ENCODE measurements around the gene SRP54.

The SRP54 gene

DNA sequence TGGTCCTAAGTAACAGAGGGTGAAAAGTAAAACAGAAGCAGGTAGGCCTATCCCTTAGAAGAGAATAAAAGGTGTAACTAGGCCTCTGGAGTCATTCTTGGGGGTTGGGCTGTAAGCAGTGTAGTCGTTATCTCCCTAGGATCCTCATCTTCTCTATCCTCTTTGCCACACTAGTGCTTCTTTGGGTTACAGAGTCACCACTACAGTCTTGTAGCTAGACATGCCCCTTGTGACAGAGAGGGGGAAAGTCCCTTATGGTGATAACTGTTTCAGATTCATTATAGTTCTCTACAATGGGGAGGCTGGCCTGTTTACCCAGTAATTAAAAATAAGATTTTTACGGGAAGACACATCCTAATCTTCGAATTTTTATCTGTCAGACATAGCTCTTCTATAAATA is 16.4 kb upstream of the SRP54 start:
- peak; percentile 44 for DNase-seq (ENCODE audit: low read depth)
- H3K4me3 ChIP-seq (ENCODE audit: low read depth, low read length) = no peak overlapping the region
- TF ChIP-seq, protein P1, sequence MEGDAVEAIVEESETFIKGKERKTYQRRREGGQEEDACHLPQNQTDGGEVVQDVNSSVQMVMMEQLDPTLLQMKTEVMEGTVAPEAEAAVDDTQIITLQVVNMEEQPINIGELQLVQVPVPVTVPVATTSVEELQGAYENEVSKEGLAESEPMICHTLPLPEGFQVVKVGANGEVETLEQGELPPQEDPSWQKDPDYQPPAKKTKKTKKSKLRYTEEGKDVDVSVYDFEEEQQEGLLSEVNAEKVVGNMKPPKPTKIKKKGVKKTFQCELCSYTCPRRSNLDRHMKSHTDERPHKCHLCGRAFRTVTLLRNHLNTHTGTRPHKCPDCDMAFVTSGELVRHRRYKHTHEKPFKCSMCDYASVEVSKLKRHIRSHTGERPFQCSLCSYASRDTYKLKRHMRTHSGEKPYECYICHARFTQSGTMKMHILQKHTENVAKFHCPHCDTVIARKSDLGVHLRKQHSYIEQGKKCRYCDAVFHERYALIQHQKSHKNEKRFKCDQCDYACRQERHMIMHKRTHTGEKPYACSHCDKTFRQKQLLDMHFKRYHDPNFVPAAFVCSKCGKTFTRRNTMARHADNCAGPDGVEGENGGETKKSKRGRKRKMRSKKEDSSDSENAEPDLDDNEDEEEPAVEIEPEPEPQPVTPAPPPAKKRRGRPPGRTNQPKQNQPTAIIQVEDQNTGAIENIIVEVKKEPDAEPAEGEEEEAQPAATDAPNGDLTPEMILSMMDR (IDR thresholded peaks at IDR 0.05; ENCODE audit: insufficient read depth, low read depth, low read length, missing control alignments) = no peak

DNA sequence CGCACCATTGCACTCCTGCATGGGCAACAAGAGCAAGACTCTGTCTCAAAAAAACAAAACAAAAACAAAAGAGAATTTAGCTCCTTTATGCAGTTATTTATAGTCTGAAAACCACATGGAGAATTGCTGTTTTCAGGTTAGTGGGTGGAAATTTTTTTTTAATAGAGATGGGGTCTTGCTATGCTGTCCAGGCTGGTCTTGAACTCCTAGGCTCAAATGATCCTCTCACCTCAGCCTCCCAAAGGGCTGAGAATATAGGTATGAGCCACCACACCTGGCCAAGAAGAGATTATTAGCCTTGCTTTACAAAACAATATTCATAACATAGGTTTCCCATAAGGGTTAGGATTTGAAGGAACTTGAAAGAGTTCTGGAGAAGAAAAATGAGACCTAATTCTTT is 12.1 kb upstream of the SRP54 start:
- TF ChIP-seq, protein P1 (IDR thresholded peaks at IDR 0.05; ENCODE audit: insufficient read depth, low read depth, low read length, missing control alignments) = no peak
- no peak for DNase-seq (ENCODE audit: low read depth)
- no peak overlapping the region for H3K4me3 ChIP-seq (ENCODE audit: low read depth, low read length)

DNA sequence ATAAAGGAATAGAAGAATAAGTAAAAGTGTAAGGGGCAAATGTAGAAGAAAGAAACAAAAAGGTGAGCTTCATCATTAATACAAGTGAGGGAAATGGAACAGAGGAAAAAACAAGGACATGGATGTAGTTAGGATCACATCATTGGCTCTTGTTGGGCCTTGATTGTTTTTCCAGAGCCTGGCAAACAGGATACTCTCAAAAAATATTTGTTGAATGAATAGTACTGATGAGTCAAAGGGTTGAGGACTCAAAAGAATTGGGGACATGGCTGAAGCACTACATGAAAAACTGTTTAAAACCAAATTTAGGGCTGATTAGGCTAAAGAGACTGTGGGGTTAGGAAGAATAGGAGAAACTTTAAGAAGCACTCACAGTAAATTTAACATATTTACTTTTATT is 11.4 kb upstream of the SRP54 start:
- TF ChIP-seq, protein P1 (IDR thresholded peaks at IDR 0.05; ENCODE audit: insufficient read depth, low read depth, low read length, missing control alignments) = no peak
- DNase-seq (ENCODE audit: low read depth) = no peak
- H3K4me3 ChIP-seq (ENCODE audit: low read depth, low read length) = no peak overlapping the region

DNA sequence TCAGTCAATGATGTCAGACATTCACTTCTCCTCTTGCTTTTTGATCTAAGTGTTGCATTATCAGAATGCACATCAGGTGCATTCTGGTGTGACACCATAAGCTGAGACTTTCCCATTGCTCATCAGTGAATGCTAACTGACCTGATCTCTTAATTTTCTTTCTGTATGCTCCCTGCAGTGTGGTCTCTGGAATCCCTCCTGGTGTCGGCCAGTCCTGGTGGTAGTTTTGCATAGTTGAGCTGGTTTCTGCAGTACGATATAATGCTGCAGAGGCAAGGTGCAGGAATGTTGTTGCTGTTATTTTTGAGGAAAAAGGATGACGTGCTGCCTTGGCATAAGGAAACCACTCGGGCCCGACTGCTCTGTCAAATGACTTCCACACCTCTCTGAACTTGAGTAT is 11.0 kb upstream of the SRP54 start:
- no peak overlapping the region for H3K4me3 ChIP-seq (ENCODE audit: low read depth, low read length)
- TF ChIP-seq, protein P1 (IDR thresholded peaks at IDR 0.05; ENCODE audit: insufficient read depth, low read depth, low read length, missing control alignments) = no peak
- DNase-seq (ENCODE audit: low read depth) = no peak

DNA sequence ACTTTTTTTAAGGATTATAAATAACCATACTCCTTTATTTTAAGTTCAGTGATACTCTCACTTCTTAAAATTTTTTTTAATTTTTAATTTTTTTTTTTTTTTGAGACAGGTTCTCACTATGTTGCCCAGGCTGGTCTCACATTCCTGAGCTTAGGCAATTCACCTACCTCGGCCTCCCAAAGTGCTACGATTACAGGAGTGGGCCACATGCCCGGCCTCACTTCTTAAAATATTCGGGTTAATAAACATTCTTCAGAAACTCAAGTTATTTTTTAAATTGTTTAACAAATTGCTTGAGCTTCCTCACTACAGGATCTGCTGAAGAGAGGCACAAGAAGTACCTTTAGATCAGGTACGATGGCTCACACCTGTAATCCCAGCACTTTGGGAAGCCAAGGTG is 4.3 kb upstream of the SRP54 start:
- H3K4me3 ChIP-seq (ENCODE audit: low read depth, low read length) = no peak overlapping the region
- DNase-seq (ENCODE audit: low read depth) = no peak
- TF ChIP-seq, protein P1 (IDR thresholded peaks at IDR 0.05; ENCODE audit: insufficient read depth, low read depth, low read length, missing control alignments) = no peak

DNA sequence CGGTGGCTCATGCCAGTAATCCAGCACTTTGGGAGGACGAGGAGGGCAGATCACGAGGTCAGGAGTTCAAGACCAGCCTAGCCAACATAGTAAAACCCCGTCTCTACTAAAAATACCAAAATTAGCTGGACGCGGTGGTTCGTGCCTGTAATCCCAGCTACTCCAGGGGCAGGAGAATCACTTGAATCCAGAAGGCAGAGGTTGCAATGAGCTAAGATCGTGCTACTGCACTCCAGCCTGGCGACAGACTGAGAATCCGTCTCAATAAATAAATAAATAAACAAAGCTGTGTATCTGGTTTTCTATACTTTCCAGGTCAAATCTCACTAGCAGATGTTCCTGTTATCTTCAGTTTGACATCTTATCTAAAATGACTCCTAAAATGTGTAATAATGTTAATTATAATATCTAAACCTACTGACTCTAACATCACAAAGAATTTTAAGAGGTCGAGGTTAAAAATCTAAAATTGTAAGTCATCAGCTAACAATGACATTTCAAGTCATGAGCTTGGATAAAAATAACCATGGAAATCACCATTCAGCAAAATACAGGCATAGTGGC is 2.4 kb upstream of the SRP54 start:
- TF ChIP-seq, protein P1 (IDR thresholded peaks at IDR 0.05; ENCODE audit: insufficient read depth, low read depth, low read length, missing control alignments) = no peak
- peak overlapping the region; percentile 82 for H3K4me3 ChIP-seq (ENCODE audit: low read depth, low read length)
- DNase-seq (ENCODE audit: low read depth) = no peak

DNA sequence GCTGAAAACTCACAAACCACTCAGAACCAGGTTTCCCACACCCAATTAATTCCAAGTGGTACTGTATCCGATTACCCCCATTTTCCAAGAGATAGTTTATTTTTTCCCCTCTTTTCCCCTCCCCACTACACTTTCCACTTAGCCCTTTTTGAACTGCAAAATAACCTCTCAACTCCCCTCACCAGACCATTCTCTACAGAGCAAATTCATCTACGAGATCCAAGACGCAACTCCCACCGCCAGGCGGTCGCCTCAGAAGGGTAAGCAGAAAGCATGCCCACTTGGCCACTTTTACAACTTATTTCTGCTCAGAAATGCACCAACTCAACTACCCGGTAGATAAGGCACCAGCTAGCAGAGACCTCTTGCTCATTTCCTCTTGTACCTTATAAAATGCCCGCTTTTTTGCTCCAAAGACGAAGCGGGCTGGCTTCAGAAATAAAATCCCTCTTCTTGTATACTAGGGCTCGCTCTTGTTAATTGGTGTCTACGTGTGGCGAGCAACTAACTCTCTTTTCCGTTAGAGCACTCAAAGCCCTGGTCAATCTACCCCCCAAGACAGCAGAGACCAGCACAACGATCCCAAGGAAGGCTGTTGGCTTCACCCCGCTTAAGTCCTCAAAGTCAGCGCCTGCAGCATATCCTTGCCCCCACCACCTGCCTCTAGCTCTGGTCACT is 910 bp upstream of the SRP54 start:
- DNase-seq (ENCODE audit: low read depth) = peak; percentile 66
- peak overlapping the region; percentile 82 for H3K4me3 ChIP-seq (ENCODE audit: low read depth, low read length)
- TF ChIP-seq, protein P1 (IDR thresholded peaks at IDR 0.05; ENCODE audit: insufficient read depth, low read depth, low read length, missing control alignments) = peak; percentile 12
